HPDE6-E6E7 (cell line): Measurements from ENCODE around the gene PACSIN1.

Experiments used
- DNase-seq: peaks from one replicate; pipeline ENCODE4 v3.0.0; 2011; ENCODE audit warnings: missing footprints; ENCODE audit errors: extremely low spot score

Gene PACSIN1

GRCh38 chr6:34581561-34581920 lies 115.7 kb downstream of the PACSIN1 start:
- no peak for DNase-seq

GRCh38 chr6:34583461-34583860 lies 117.6 kb downstream of the PACSIN1 start:
- no peak for DNase-seq

- no peak for DNase-seq
Measured at GRCh38 chr6:34583861-34584604, 118.2 kb downstream of the PACSIN1 start.

GRCh38 chr6:34584694-34585093 lies 118.8 kb downstream of the PACSIN1 start:
- no peak for DNase-seq
